Right renal cortex interstitium (tissue), 3 donors: ENCODE results near the gene TLE3. TPM values are rescaled to one million over a fixed set of nuclear protein-coding genes. Genes with fewer than 3 reads are reported as not detected.

Experiments
- DNase-seq, 3 donors: peaks; one replicate each; pipeline ENCODE4 v3.0.0-alpha.2; 2013; ENCODE audit warnings: low read depth in 3 of 3, low spot score in 2 of 3
- polyA plus RNA-seq, 3 donors: library from polyadenylated mRNA; unstranded; fragments of 120-200 nt; gene quantifications; one replicate each; pipeline ENCODE4 v1.2.1, GENCODE V29; 2013; ENCODE audit not compliant: insufficient read length in 3 of 3

TLE3 gene
- polyA plus RNA-seq, 3 donors: 32.1 to 35.5 (median 35.1) TPM

DNA sequence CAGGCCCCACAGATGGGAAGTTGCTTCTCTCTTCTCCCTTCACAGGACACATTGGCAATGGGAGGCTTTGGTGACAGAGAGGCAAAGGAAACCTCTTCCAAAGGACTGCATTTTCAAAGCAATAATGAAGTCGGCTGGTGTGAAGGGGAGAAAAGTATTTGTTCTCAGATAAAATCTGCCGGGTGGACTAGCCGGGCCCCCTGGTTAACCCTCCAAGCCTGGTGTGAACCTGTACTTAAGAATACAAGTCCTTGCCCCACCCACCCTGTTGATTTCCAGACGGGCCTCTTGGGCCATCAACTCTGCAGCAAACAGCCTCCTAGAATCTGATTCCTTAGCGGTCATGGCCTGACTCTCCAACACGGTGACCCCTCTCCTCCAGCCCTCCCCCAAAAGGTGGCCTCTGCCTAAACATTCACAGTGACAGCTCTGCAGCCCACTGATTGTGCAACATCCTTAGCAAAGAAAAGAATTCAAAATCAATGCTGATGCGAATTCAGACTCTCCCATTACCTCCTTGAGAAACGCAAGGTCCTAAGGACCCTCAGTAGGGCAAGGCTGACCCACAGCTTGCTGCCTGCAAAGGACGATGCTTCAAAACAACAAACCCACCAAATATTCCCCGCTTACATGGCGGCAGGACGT is 9.9 kb downstream of the TLE3 start:
- no peak for DNase-seq

DNA sequence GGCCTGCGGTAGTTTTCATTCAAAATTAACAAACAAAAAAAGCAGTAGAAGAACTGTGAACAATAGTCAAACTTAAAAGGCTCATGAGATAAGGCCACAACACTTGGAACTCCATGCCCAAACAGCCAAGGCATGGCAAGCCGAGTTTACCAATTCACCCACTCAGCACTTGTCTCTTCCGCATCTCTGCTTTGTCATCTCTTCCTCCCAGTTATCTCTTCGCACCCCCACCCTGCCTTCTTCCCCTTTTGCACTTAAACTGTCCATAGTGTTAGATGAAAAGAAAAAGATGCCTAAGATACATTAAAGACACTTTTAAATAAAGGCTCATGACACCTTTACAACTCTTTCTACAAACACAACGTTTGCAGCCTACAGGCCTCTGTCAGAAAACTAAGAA is 11.1 kb downstream of the TLE3 start:
- DNase-seq: no peak

DNA sequence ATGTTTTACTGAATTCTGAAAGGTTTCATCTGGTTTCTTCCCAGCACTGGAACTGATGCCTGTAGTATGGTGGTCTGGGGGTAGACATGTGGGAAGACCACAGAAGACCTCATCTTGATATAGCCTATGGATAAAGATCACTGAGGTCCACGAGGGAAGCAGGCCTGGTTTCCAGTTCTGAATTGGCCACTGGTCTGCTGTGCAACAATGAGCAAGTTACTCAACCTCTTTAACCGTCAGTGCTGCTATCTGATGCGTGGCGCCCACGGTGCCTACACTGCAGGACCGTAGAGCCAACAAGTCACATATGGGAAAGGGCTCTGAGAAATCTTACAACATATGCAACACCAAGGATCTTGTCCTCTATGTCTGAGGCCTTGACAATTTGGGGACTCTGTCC is 13.3 kb downstream of the TLE3 start:
- DNase-seq: no peak

DNA sequence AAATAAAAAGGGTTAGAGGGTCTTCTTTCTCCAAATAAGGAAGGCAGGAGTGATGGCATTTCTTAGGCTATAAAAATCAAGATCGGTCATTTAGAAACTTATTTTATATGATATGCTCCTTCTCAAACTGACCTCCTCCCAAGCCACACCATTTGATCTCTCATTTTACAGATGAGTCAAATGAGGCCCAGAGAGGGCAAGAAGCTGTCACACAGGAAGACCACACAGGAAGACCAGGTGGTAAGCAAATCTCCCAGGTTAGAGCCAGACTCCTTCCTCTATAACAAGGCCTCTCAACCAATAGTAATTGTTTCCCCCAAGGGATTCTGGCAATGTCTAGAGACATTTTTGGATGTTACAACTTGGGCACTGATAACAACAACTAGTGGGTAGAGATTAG is 13.8 kb downstream of the TLE3 start:
- DNase-seq: no peak

DNA sequence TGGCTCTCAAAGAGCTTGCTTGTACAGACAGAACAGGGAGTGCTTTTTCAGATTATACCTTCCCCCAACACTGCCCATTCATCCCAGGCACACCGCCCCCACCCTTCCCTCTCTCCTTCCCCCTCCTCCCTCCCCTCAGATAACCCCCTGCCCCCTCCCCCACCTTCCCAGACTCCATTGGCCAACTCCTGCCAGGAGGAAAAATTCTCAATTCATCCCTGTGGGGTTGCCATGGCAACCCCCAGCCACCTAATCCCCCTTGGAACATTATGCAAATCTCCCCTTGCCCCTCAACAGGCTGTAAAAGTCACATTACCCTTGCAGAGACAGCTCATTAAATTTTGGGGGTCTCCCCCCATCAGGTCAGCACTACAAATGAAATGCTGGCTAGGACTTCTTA is 14.3 kb downstream of the TLE3 start:
- no peak for DNase-seq

DNA sequence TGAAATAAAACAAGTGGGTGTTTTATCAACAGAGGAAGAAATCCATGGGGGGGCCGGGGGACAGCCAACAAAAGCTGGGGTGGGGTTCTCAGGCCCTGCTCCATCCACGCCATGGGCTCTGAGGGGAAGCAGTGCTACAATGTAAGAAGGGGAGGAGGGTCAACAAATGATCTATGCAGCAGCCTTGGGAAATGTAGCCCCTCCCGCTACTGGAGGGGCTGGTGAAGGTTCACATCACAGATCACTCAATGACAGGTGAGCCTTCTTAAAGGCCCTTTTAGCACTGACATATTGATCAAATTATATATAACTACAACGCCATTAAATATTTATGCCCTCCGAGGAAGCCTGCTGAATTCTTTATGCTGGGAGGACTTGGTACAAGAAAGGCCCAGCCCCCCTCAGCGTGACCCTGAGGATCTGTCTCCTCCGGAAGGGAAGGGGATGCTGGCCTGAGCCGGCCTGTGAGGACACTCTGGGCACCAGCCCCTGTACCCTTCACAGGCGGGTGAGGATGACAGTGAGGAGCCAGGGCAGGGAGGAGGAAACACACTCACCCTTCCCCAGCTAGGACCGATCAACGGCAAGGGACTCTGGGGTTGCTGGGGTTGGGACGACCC is 15.3 kb downstream of the TLE3 start:
- no peak for DNase-seq

DNA sequence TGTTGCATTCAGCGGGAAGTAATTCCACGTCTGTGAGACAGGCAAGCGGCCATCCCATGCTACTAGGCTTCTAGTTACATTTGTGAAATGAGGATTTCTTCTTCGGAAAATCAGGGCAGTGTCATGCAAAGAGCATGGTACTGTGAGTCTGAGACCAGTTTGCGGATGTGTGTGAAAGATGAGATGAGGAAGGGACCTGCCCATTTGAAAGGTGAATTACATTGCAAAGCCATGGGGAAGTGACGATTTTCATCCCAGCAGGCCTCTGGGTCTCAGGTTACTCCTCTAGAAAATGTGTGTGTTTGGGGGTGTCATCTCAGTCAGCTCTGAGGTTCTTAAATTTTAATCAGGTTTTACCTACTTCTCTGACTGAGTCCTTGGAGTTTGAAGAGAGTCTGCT is 16.1 kb downstream of the TLE3 start:
- DNase-seq: no peak

DNA sequence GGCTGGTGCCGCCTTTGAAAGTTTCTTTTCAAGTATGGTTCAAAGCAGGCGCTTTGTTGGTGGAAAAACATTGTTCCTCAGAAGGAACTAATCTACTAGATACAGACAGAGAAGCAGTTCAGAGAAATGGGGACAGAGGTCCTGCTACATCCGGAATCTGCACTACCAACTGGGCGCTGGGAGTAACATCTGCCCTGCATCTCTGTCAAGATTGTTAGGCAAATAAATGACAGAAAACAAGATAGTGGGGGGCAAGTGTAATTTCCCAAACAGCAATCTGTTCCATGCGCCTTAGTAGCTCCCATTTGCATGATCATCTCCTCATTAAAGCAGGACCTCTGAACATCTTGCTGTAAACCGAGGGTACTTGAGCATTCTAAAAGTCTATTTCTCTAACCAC is 17.4 kb downstream of the TLE3 start:
- DNase-seq: no peak

DNA sequence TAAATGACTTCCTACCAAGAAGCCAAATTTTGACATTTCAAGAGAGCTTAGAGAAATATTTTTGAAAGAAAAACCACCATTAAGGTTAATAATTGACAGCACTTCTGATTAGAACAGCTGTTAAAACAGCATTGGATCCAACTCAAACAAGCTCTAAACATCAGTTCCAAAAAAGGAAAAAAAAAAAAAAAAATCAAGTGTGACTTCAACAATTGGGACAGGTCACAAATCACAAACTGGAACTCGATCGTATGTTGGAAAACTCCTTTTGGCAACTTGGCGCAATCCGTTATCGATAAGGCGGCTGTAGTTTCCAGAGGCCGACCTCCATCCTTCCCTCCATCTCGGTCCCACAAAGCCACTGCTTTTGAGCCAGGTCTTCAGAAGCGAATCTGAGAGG is 17.8 kb downstream of the TLE3 start:
- no peak for DNase-seq

DNA sequence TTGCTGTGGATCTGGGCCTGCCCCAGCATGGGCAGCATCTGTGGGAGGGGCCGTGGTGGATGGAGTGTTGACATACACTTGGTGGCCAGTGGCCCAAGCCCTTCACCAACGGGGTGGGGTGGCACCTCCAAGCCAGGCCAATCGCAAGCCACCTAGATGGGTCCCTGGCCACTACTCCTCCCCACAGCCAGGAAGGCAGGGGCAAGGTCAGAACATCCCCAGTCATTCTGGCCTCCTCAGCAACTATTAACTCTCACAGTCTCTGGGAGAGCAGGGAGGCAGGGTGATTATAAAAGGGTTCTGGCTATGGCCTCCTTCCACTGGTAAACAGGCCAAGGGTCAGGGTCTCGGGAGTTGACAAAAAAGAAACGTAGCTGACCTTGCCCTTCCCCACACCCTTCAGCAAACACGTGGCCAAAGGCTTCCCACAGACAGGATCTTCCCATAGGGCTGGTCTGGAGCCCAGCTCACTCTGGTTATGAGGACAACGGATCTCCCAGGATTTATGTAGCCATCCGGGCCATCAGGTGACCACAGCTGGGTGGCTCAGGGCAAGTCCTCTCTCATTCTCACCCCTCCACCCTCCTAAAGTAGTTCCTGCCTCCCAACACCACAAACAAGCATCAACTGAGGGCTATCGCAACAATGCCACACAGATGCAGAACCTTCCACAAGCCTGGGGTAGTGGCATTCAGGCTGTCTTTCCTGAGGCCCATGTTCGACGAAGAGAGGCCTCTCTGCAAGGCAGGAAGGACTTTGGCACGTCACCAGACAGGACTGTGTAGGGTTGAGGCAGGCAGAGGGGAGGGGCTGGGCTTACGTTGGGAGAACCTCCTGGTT is 18.9 kb downstream of the TLE3 start:
- no peak for DNase-seq

DNA sequence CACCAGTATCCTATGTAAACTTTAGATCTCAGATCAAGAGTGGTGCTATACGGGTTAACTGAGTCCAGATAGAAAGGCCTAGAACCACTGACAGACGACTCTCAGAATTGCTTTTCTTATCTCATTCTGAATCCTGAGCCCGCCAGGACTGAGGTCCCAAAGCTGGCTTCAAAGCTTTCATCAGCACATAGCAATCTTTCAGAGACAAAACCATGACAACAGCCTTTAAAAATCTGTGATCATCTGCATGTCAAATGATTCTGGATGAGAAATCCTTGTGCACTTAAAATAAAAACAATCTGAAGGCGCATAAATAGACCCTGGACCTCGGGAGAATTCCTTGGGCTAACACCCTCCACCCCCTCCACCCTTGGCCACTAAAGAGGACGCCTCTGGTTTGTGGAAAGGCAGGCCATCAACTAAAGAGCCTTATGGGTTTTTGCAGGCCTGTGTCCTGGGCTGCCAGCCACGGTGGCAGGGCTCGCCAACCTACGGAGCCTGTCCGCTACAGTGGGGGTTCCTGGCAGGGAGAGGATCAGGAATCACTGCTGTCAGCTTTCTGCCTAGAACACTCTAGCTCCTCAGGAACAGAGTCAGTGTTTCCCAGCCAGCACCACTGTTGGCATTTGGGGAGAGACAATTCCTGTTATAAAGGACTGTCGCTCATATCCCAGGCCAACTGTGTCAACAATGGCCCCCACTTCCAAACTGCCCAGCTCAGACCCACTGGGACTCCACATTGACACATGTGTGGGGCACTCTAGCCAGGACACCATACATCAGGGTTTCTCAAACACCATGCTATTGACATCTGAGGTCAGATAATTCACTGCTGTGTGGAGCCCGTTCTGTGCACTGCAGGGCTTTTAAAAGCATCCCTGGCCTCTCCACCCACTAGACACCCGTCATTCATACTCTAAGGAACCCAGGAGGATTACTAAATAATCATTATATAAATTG is 20.2 kb downstream of the TLE3 start:
- DNase-seq: no peak

DNA sequence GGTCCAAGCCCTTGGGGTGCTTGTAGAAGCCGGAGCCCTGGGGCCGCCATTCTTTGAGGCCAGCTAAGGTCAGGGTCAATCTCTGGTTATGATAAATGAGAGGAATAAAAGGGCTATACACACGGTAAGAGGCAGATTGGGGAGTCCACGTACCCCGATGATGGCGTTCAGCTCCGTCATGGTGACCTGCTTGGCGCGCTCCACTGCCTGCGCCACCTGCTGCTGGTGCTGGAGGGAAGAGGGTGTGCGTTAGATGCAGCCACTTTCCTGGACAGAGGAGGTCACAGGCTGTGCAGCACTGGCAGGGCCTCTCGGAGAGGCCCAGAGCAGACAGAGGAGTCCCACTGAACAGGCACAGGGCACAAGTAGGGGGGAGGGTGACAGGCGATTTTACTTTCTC is 23.3 kb downstream of the TLE3 start:
- no peak for DNase-seq

DNA sequence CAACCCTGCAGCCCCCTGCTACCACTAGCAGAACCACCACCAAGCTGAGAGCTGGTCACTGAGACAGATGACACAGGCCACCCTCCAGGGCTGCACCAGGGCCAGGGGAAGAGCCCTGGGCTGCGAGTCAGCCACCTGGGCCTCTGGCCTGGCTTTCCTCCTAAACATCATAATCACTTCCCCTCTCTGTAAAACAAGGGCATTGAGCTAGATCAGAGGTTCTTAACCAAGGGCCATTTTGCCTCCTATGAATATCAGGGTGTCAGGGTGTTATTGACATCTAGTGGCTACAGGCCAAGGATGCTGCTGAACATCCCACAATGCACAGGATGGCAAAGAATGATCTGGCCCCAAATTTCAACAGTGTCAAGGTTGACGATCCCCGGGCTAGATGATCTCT is 25.2 kb downstream of the TLE3 start:
- no peak for DNase-seq

DNA sequence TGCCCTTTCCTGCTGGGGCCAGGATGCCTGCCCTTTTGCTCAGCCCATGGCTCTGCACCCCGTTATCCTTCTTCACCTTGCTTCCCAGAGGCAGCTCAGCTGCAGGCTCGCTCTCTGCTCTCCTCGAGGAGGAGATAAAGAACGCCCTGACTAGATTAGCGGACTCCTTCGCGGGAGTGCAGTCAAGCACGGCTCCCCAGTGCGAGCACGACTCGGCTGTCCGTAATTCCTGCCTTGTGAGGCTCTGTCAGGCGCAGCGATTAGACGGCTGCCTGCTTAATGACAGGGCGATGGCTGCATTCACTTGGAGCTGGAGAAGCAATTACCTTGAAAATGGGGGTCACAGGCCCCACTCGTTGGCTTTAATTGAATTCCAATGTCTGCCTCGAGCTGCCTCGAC is 25.9 kb downstream of the TLE3 start:
- no peak for DNase-seq

DNA sequence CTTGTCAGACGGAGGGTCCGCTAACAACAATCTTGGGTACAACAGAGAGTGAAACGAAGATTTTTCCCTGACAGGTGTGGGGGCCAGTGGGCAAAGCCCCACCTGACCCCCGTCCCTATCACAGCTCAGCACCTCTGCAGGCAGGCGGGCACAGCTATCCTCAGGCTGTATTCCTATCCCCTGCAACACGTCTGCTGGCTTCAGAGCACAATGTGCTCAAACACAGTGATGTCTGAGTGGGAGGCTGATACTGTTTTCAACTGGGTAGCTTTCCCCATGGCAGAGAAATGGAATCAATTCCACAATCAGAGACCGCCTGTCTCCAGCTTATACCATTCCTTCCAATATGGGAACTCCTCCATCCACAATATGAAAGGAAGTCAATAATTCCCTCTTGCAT is 28.0 kb downstream of the TLE3 start:
- DNase-seq: no peak

DNA sequence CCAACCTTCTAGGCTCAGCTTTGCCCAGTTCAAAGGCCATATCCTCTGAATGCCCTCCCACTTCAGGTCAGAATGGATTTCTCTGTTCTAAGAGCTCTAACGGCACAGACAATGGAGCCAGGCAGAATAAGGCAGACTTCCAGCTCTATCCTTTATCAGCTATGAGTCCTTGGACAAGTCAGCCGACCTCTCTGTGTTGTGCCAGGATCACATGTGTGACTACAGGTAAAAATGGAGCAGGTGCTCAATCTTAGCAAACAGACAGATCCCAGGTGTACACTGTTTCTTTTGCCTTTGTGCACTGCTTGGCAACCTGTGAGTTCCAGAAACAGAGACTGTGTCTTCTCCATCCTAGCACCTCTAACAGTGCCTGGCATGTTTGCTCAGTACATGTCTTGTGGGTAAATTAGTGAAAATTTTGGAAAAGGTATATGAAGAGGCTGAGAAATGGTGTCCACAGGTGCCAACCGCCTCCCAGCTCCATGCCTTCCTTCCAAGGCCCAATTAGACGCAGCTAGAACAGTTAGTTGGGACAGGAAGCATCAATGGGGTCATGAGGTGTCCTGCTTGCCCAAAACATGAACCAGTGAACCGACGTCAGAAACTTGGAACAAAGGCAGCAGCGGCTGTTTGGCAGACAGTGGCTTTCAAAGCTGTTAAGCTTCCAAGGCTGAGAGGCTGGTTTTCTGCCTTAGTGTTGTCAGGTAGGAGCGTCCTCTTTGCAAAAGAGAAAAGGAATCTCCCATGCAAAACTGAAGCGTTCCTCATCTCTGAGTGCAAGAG is 28.7 kb downstream of the TLE3 start:
- DNase-seq: no peak

DNA sequence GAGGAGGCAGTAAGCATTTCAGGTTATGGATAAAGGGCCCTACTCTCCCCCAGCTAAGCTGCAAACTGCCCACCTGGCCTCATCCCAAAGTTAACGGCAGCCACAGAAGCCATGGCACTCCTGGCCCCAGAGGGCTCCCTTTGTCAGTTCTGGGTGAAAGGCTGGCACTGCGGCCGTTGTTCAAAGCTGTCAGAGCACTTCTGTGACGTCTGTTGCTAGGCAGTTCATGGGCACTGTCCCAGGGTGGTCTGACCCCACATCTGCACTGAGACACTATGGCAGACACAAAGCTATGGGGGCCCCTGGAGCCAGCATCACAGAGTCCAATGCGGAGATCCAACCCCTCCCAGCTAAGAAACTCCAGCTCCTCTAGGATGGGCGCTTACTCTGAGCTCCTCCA is 30.0 kb downstream of the TLE3 start:
- DNase-seq: no peak

DNA sequence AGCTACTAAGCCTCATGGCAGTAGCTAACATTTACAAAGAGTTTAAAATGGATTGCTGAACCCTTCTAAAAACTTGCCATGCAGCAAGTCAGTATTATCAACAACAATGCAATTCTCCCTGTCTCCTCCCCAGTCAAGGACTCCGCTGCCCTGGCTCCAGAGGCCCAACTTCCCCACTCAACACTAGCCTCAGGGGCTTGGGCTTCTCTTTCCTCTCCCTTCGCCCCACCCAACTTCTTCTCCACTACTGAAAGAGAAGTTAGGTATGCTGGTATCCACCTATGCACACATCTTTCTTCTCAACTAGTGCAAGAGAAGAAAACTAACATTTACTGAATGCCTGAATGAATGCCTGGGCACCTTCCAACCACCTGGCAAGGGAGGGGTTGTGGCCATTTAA is 30.7 kb downstream of the TLE3 start:
- no peak for DNase-seq

DNA sequence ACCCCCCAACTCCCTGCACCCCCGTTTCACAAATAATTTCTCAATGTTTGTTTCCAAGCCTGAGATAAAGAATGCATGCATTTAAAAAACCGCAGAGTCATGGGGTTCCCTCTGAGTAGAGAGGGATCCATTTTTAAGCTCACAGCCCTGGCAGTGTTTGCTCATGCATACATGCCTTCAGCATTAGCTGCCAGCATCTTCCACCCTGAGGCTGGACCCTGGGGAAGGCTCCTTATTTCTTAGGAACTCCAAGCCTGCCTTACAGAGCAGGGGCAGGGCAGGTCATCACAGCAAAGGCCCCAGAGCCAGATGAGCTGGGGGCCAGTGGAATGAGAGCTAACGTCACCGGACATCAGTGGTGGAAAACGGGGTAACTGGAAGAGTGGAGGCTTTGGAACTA is 31.3 kb downstream of the TLE3 start:
- no peak for DNase-seq

DNA sequence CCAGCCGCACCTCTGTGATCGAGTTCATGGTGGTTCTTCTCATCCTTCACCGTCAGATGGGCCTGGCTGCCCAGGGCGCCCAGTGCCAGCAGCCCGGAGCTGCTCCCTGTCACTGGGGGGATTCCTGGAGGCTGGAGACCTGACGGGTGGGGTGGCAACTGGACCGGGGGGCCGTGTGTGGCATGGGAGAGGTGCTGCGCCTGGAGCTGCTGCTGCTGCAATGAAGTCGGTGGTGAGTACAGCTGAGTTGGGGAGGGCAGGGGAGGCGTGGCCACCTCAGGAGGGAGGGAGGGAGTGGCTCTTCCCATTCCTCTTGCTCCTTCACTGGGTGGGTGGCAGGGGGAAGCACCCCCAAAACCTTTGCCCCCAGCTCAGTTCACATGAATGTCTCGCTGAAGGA is 31.7 kb downstream of the TLE3 start:
- no peak for DNase-seq
